ENCODE measurements around the gene GTF2IRD2. TPM values are rescaled to one million over a fixed set of nuclear protein-coding genes. Genes with fewer than 3 reads are reported as not detected.
A peak's percentile ranks its signal among the peaks of the same experiment; 100 is the strongest.
"Not testable (repeated sequence)": the region's sequence is repeated elsewhere in the genome, so short reads cannot be mapped to it uniquely, and the experiment has no call there.

GTF2IRD2 gene
- total RNA-seq, 5 donors from 2014 or later (not counting 1 experiment from before 2014, with no cell fraction given) = 13.5 to 37.7 (median 29.7) TPM

GRCh38 chr7:74783595-74783994, 67.8 kb downstream of the GTF2IRD2 start:
- H3K27ac ChIP-seq (ENCODE audit: low read length); H3K4me1 Mint-ChIP-seq; CTCF ChIA-PET; POLR2A ChIA-PET; H3K4me1 ChIP-seq (ENCODE audit: control insufficient read depth in 1 of 2, extremely low read depth in 1 of 2, insufficient read depth in 2 of 2, low read length in 2 of 2); H3K4me3 Mint-ChIP-seq; H3K27me3 ChIP-seq (replicated peaks in 1 of 2; ENCODE audit: control insufficient read depth in 2 of 2, extremely low read depth in 1 of 2, insufficient read depth in 2 of 2, low read length in 1 of 2); H3K9me3 Mint-ChIP-seq; H3K9me3 ChIP-seq; H3K36me3 Mint-ChIP-seq; ATAC-seq (replicated peaks in 1 of 4); DNase-seq; H3K36me3 ChIP-seq (ENCODE audit: control insufficient read depth in 2 of 2, extremely low read depth in 1 of 2, insufficient read depth in 1 of 2, low read length in 1 of 2); H3K27ac Mint-ChIP-seq; H3K4me3 ChIP-seq (ENCODE audit: control insufficient read depth in 1 of 2, extremely low read depth in 1 of 2, low read length in 1 of 2); H3K27me3 Mint-ChIP-seq: not testable (repeated sequence)
- WGBS (ENCODE audit: insufficient coverage) = 88% methylated on average over 1 of the region's 5 CpGs

GRCh38 chr7:74781746-74782145, 69.7 kb downstream of the GTF2IRD2 start:
- H3K4me1 ChIP-seq (ENCODE audit: control insufficient read depth in 1 of 2, extremely low read depth in 1 of 2, insufficient read depth in 2 of 2, low read length in 2 of 2); H3K4me3 Mint-ChIP-seq; ATAC-seq (replicated peaks in 1 of 4); H3K4me3 ChIP-seq (ENCODE audit: control insufficient read depth in 1 of 2, extremely low read depth in 1 of 2, low read length in 1 of 2); H3K9me3 ChIP-seq; H3K27me3 Mint-ChIP-seq; DNase-seq; H3K36me3 ChIP-seq (ENCODE audit: control insufficient read depth in 2 of 2, extremely low read depth in 1 of 2, insufficient read depth in 1 of 2, low read length in 1 of 2); H3K27me3 ChIP-seq (replicated peaks in 1 of 2; ENCODE audit: control insufficient read depth in 2 of 2, extremely low read depth in 1 of 2, insufficient read depth in 2 of 2, low read length in 1 of 2); CTCF ChIA-PET; H3K9me3 Mint-ChIP-seq; H3K4me1 Mint-ChIP-seq; H3K27ac ChIP-seq (ENCODE audit: low read length); H3K36me3 Mint-ChIP-seq; H3K27ac Mint-ChIP-seq; POLR2A ChIA-PET: not testable (repeated sequence)
- no CpG with 5 or more reads among the region's 6 CpGs for WGBS (ENCODE audit: insufficient coverage)

- CTCF ChIA-PET; H3K36me3 Mint-ChIP-seq; POLR2A ChIA-PET; H3K27ac ChIP-seq (ENCODE audit: low read length); H3K27me3 ChIP-seq (replicated peaks in 1 of 2; ENCODE audit: control insufficient read depth in 2 of 2, extremely low read depth in 1 of 2, insufficient read depth in 2 of 2, low read length in 1 of 2); H3K4me1 ChIP-seq (ENCODE audit: control insufficient read depth in 1 of 2, extremely low read depth in 1 of 2, insufficient read depth in 2 of 2, low read length in 2 of 2); ATAC-seq (replicated peaks in 1 of 4); H3K27ac Mint-ChIP-seq; DNase-seq; H3K27me3 Mint-ChIP-seq; H3K9me3 Mint-ChIP-seq; H3K9me3 ChIP-seq; H3K4me3 ChIP-seq (ENCODE audit: control insufficient read depth in 1 of 2, extremely low read depth in 1 of 2, low read length in 1 of 2); H3K4me1 Mint-ChIP-seq; H3K4me3 Mint-ChIP-seq; H3K36me3 ChIP-seq (ENCODE audit: control insufficient read depth in 2 of 2, extremely low read depth in 1 of 2, insufficient read depth in 1 of 2, low read length in 1 of 2): not testable (repeated sequence)
- WGBS (ENCODE audit: insufficient coverage) = no CpG with 5 or more reads among the region's 17 CpGs
Observed at GRCh38 chr7:74779053-74779452, 72.4 kb downstream of the GTF2IRD2 start.

GRCh38 chr7:74775111-74775510, 76.3 kb downstream of the GTF2IRD2 start:
- ATAC-seq (replicated peaks in 1 of 4); H3K4me3 ChIP-seq (ENCODE audit: control insufficient read depth in 1 of 2, extremely low read depth in 1 of 2, low read length in 1 of 2); H3K9me3 ChIP-seq; H3K36me3 Mint-ChIP-seq; H3K27ac ChIP-seq (ENCODE audit: low read length); H3K4me3 Mint-ChIP-seq; H3K27me3 Mint-ChIP-seq; POLR2A ChIA-PET; H3K4me1 Mint-ChIP-seq; H3K27ac Mint-ChIP-seq; H3K9me3 Mint-ChIP-seq; H3K27me3 ChIP-seq (replicated peaks in 1 of 2; ENCODE audit: control insufficient read depth in 2 of 2, extremely low read depth in 1 of 2, insufficient read depth in 2 of 2, low read length in 1 of 2); CTCF ChIA-PET; DNase-seq; H3K4me1 ChIP-seq (ENCODE audit: control insufficient read depth in 1 of 2, extremely low read depth in 1 of 2, insufficient read depth in 2 of 2, low read length in 2 of 2); H3K36me3 ChIP-seq (ENCODE audit: control insufficient read depth in 2 of 2, extremely low read depth in 1 of 2, insufficient read depth in 1 of 2, low read length in 1 of 2): not testable (repeated sequence)
- no CpG with 5 or more reads among the region's 6 CpGs for WGBS (ENCODE audit: insufficient coverage)

GRCh38 chr7:74773760-74774750, 77.3 kb downstream of the GTF2IRD2 start, which contains the start of gene NCF1:
Gene NCF1, plus strand, starts transcription at chr7:74774011. Its CDS starts 21 bp downstream, at chr7:74774032.
- H3K27ac ChIP-seq (ENCODE audit: low read length); H3K4me3 ChIP-seq (ENCODE audit: control insufficient read depth in 1 of 2, extremely low read depth in 1 of 2, low read length in 1 of 2); CTCF ChIA-PET; H3K27ac Mint-ChIP-seq; H3K4me1 Mint-ChIP-seq; H3K4me1 ChIP-seq (ENCODE audit: control insufficient read depth in 1 of 2, extremely low read depth in 1 of 2, insufficient read depth in 2 of 2, low read length in 2 of 2); POLR2A ChIA-PET; H3K27me3 ChIP-seq (replicated peaks in 1 of 2; ENCODE audit: control insufficient read depth in 2 of 2, extremely low read depth in 1 of 2, insufficient read depth in 2 of 2, low read length in 1 of 2); DNase-seq; H3K9me3 Mint-ChIP-seq; H3K36me3 ChIP-seq (ENCODE audit: control insufficient read depth in 2 of 2, extremely low read depth in 1 of 2, insufficient read depth in 1 of 2, low read length in 1 of 2); H3K4me3 Mint-ChIP-seq; H3K27me3 Mint-ChIP-seq; H3K9me3 ChIP-seq; H3K36me3 Mint-ChIP-seq: not testable (repeated sequence)
- no CpG with 5 or more reads among the region's 21 CpGs for WGBS (ENCODE audit: insufficient coverage)
- ATAC-seq (replicated peaks in 1 of 4) = peak in 3 of 4 experiments; percentile 16 to 54 (median 38)

- H3K4me1 Mint-ChIP-seq; H3K9me3 ChIP-seq; DNase-seq; H3K27me3 Mint-ChIP-seq; H3K27ac Mint-ChIP-seq; H3K4me1 ChIP-seq (ENCODE audit: control insufficient read depth in 1 of 2, extremely low read depth in 1 of 2, insufficient read depth in 2 of 2, low read length in 2 of 2); ATAC-seq (replicated peaks in 1 of 4); H3K27me3 ChIP-seq (replicated peaks in 1 of 2; ENCODE audit: control insufficient read depth in 2 of 2, extremely low read depth in 1 of 2, insufficient read depth in 2 of 2, low read length in 1 of 2); CTCF ChIA-PET; H3K36me3 Mint-ChIP-seq; H3K4me3 ChIP-seq (ENCODE audit: control insufficient read depth in 1 of 2, extremely low read depth in 1 of 2, low read length in 1 of 2); H3K9me3 Mint-ChIP-seq; H3K27ac ChIP-seq (ENCODE audit: low read length); H3K4me3 Mint-ChIP-seq; H3K36me3 ChIP-seq (ENCODE audit: control insufficient read depth in 2 of 2, extremely low read depth in 1 of 2, insufficient read depth in 1 of 2, low read length in 1 of 2); POLR2A ChIA-PET: not testable (repeated sequence)
- WGBS (ENCODE audit: insufficient coverage) = 100% methylated on average over 2 of the region's 6 CpGs
Observed at GRCh38 chr7:74772093-74772492, 79.3 kb downstream of the GTF2IRD2 start.
